HepG2 (cell line): ENCODE results near the gene HDAC10. TPM values are rescaled to one million over a fixed set of nuclear protein-coding genes. Genes with fewer than 3 reads are reported as not detected.

Source experiments
- ATAC-seq: fragments of 200-7000 bp; cut with Tn5 transposase; 3 replicates; pipeline ENCODE4 v1.9.1; 2020; ENCODE audit warnings: mild to moderate bottlenecking, moderate library complexity
- BruUV-seq: library from RNA; stranded (reverse); fragments of 400-500 nt; replicated peaks from 2 replicates; lab custom pipeline; 2021; lab: Mats Ljungman, UMichigan
- CTCF ChIA-PET: fragments of 300-600 bp; formaldehyde crosslinking; extraction: SDS; loops from one replicate; lab custom pipeline; 2021; ENCODE audit warnings: low total read pairs, inconsistent platforms, low intra/inter-chr PET ratio; lab: Yijun Ruan, JAX
- POLR2A ChIA-PET: fragments of 350-600 bp; sonication (Branson Sonifier 250); formaldehyde crosslinking; loops from one replicate; lab custom pipeline; 2020; ENCODE audit warnings: antibody characterized with exemption, inconsistent platforms; lab: Yijun Ruan, JAX
- DNase-seq: peaks from one replicate; pipeline ENCODE4 v3.0.0-alpha.2; 2015; ENCODE audit warnings: low spot score
- FAIRE-seq: peaks from 3 replicates; lab custom pipeline; 2011; peaks lifted over from hg19 to GRCh38; lab: Jason Lieb, UNC
- H2AFZ ChIP-seq: one replicate; pipeline ENCODE4 v1.6.1; 2011; ENCODE audit warnings: low read length, inconsistent platforms
- H3K27ac ChIP-seq: fragments of 300-600 bp; 3 replicates; pipeline ENCODE4 v1.8.0; 2011; ENCODE audit warnings: mixed run types, mild to moderate bottlenecking, mixed read lengths, low read length, inconsistent platforms; ENCODE audit not compliant: insufficient read depth; ENCODE audit errors: extremely low read length
- H3K27me3 ChIP-seq, 2 experiments: fragments of 200-600 bp in 1 of 2; 2 replicates in 1 of 2; 3 replicates in 1 of 2; pipeline versions ENCODE4 v1.6.0 to v1.8.0; 2011; ENCODE audit warnings: low read length in 2 of 2, mild to moderate bottlenecking in 2 of 2, moderate library complexity in 2 of 2, inconsistent platforms in 1 of 2; ENCODE audit not compliant: insufficient read depth in 2 of 2, control insufficient read depth in 1 of 2
- H3K36me3 ChIP-seq, 2 experiments: fragments of 200-600 bp in 1 of 2; replicated peaks in 1 of 2; 2 replicates in 1 of 2; 3 replicates in 1 of 2; pipeline versions ENCODE4 v1.5.1 to v1.8.0; 2011; ENCODE audit warnings: low read length in 2 of 2, inconsistent platforms in 1 of 2; ENCODE audit not compliant: insufficient read depth in 2 of 2, control insufficient read depth in 1 of 2
- H3K4me1 ChIP-seq: 2 replicates; pipeline ENCODE4 v1.5.1; 2012; ENCODE audit warnings: low read length, inconsistent platforms; ENCODE audit not compliant: insufficient read depth
- H3K4me2 ChIP-seq: 2 replicates; pipeline ENCODE4 v1.6.0; 2011; ENCODE audit warnings: low read depth, low read length, inconsistent platforms
- H3K4me3 ChIP-seq, 3 experiments: fragments of 200-600 bp in 1 of 3; sonication (generic), shearing (Covaris generic) in 1 of 3; replicated peaks in 1 of 3; 2 replicates each; pipeline ENCODE4 v1.5.1; 2011 to 2016; ENCODE audit warnings: low read length in 3 of 3, inconsistent platforms in 2 of 3, low read depth in 2 of 3, mild to moderate bottlenecking in 2 of 3, control low read depth in 1 of 3, mixed read lengths in 1 of 3; ENCODE audit not compliant: insufficient read depth in 1 of 3
- H3K79me2 ChIP-seq: one replicate; pipeline ENCODE4 v1.6.1; 2011; ENCODE audit warnings: low read length, inconsistent platforms; ENCODE audit not compliant: insufficient read depth
- H3K9ac ChIP-seq: 2 replicates; pipeline ENCODE4 v1.6.0; 2011; ENCODE audit warnings: mild to moderate bottlenecking, low read depth, low read length, inconsistent platforms; ENCODE audit not compliant: insufficient read depth
- H3K9me3 ChIP-seq: 2 replicates; pipeline ENCODE4 v1.5.1; 2012; ENCODE audit warnings: mild to moderate bottlenecking, low read length
- H4K20me1 ChIP-seq: 2 replicates; pipeline ENCODE4 v1.6.0; 2011; ENCODE audit warnings: inconsistent platforms, mild to moderate bottlenecking, low read length, moderate library complexity; ENCODE audit not compliant: insufficient read depth
- RBM22 ChIP-seq: fragments of 200-400 bp; formaldehyde crosslinking; optimal IDR thresholded peaks from 2 replicates; pipeline ENCODE3; 2017; ENCODE audit warnings: mild to moderate bottlenecking, low read length, moderate library complexity
- ZNF329 ChIP-seq: sonication (generic); formaldehyde crosslinking; IDR thresholded peaks from 2 replicates; pipeline ENCODE4 v1.9.0; 2021; ENCODE audit warnings: low read depth, mild to moderate bottlenecking, missing genetic modification reagents
- WGBS: methylation state at CpG from one replicate; pipeline ENCODE4 v1.1.6; 2017; ENCODE audit warnings: low lambda C conversion rate; 5-methylcytosine and 5-hydroxymethylcytosine counted together
- in situ Hi-C: cut with HindIII; loops from 2 replicates; pipeline ENCODE4 v1.10.0; 2017; ENCODE audit warnings: low pct_unique_long_range_greater_than_20kb; ENCODE audit not compliant: extremely low pct_ligation_motif_present
- intact Hi-C: fragments of 100-400 bp; cut with micrococcal nuclease; formaldehyde crosslinking; loops from one replicate; pipeline ENCODE4 v1.10.0; 2022; ENCODE audit not compliant: unreplicated experiment
- polyA plus RNA-seq, 8 experiments: library from polyadenylated mRNA; depleted of rRNA in 3 of 8; stranded (reverse) in 7 of 8; unstranded in 1 of 8; fragments of >200 nt; fragmentation: Illumina TruSeq in 4 of 8; extraction: Trizol in 4 of 8; gene quantifications; 2 replicates each; pipeline versions ENCODE4 v1.2.1 to v1.2.3, GENCODE V29; 2011 to 2016; ENCODE audit warnings: low read depth in 4 of 8, missing spikeins in 1 of 8, mixed read lengths in 1 of 8; ENCODE audit not compliant: insufficient read depth in 1 of 8
- total RNA-seq, 5 experiments: library from RNA; depleted of rRNA; stranded (reverse); fragments of >200 nt; fragmentation: Illumina TruSeq; extraction: Trizol; gene quantifications; 2 replicates each; pipeline ENCODE4 v1.2.3, GENCODE V29; 2016; ENCODE audit warnings: low read depth in 1 of 5
- TF ChIP-seq, protein P1 (sequence below): IDR thresholded peaks from 2 replicates; pipeline ENCODE4 v1.6.1; 2016; ENCODE audit warnings: low read depth, borderline replicate concordance
- TF ChIP-seq, protein P2 (sequence below): sonication (generic); formaldehyde crosslinking; IDR thresholded peaks from 2 replicates; pipeline ENCODE4 v1.8.1; 2023; ENCODE audit warnings: mild to moderate bottlenecking, missing genetic modification reagents
- TF ChIP-seq, protein P3 (sequence below): sonication (generic); formaldehyde crosslinking; IDR thresholded peaks from 2 replicates; pipeline ENCODE4 v1.8.0; 2022; ENCODE audit warnings: missing genetic modification reagents, mild to moderate bottlenecking, moderate library complexity, borderline replicate concordance

HDAC10 gene
- total and polyA plus RNA-seq, 2 of the 13 experiments (the other 11 are each of a cell fraction or from before 2014, with no cell fraction given), result 13.9 to 14.9 TPM

DNA sequence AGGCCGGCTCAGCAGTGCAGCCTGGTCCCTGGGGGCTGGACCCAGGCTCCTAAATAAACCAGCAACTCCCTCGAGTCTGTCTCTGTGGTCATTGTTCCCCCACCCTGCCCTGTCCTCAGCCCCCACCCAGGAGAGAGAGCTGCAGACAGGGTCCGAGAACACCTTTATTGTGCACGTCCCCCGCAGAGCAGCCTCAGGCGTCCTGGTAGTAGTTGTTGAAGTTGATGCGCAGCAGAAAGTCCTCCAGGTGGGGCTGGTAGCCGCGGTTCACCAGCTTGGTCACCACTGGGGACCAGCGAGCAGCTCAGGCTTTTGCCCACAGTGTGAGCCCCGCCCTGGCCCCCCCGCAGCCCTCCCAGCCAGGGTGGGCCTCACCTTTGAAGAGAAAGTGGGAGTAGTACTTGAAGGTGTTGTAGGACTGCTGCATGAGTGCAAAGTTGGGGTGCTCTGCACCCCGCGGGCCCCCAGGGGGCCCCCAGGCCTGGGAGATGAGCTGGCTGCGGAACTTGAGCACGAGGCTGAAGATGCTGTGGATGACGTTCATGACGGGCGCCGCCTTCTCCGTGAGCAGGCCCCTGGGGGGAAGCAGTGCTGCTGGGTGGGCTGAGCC lies 33.4 kb downstream of the HDAC10 start:
- no peaks in the 10 kb centered on the region for H3K4me1 ChIP-seq
- no peak overlapping the region for H3K9ac ChIP-seq
- WGBS, result 96% methylated on average over 16 of the region's 21 CpGs
- in situ Hi-C loops (no loop called here), intact Hi-C loops (no loop called here)
- DNase-seq, result no peak
- peaks cover 12% of the 10 kb centered on the region for H3K79me2 ChIP-seq
- no peaks in the 10 kb centered on the region for H3K27me3 ChIP-seq
- TF ChIP-seq, protein P1, sequence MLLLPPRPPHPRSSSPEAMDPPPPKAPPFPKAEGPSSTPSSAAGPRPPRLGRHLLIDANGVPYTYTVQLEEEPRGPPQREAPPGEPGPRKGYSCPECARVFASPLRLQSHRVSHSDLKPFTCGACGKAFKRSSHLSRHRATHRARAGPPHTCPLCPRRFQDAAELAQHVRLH, result no peak
- TF ChIP-seq, protein P2, sequence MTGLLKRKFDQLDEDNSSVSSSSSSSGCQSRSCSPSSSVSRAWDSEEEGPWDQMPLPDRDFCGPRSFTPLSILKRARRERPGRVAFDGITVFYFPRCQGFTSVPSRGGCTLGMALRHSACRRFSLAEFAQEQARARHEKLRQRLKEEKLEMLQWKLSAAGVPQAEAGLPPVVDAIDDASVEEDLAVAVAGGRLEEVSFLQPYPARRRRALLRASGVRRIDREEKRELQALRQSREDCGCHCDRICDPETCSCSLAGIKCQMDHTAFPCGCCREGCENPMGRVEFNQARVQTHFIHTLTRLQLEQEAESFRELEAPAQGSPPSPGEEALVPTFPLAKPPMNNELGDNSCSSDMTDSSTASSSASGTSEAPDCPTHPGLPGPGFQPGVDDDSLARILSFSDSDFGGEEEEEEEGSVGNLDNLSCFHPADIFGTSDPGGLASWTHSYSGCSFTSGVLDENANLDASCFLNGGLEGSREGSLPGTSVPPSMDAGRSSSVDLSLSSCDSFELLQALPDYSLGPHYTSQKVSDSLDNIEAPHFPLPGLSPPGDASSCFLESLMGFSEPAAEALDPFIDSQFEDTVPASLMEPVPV (CRISPR knock-in tag), result no peak
- TF ChIP-seq RBM22, result peak; percentile 71
- TF ChIP-seq, protein P3, sequence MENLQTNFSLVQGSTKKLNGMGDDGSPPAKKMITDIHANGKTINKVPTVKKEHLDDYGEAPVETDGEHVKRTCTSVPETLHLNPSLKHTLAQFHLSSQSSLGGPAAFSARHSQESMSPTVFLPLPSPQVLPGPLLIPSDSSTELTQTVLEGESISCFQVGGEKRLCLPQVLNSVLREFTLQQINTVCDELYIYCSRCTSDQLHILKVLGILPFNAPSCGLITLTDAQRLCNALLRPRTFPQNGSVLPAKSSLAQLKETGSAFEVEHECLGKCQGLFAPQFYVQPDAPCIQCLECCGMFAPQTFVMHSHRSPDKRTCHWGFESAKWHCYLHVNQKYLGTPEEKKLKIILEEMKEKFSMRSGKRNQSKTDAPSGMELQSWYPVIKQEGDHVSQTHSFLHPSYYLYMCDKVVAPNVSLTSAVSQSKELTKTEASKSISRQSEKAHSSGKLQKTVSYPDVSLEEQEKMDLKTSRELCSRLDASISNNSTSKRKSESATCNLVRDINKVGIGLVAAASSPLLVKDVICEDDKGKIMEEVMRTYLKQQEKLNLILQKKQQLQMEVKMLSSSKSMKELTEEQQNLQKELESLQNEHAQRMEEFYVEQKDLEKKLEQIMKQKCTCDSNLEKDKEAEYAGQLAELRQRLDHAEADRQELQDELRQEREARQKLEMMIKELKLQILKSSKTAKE (CRISPR knock-in tag), result no peak
- no peak for TF ChIP-seq ZNF329 (CRISPR knock-in tag)
- H4K20me1 ChIP-seq, result peaks cover 5% of the 10 kb centered on the region; the same call in 1 of the 2 replicates
- H3K36me3 ChIP-seq, result peaks cover 22 to 70% of the 10 kb centered on the region in 2 experiments; a peak in 4 of 5 replicates
- POLR2A ChIA-PET, result interaction anchor here (1.3 kb wide), 1 partner anchor 33 kb away, joined by 3 read pairs; the partner anchor contains the start of gene HDAC10
- CTCF ChIA-PET, result interaction anchor here (0.6 kb wide), 1 partner anchor 124 kb away, joined by 3 read pairs; no protein-coding TSS in a partner anchor
- no peak overlapping the region for H3K4me3 ChIP-seq
- ATAC-seq, result no peak
- H2AFZ ChIP-seq, result no peak overlapping the region
- no peaks in the 10 kb centered on the region for H3K9me3 ChIP-seq
- no peak for FAIRE-seq
- BruUV-seq, result no TSS peak
- no peak overlapping the region for H3K27ac ChIP-seq
- no peak overlapping the region for H3K4me2 ChIP-seq
